GM21528 (cell line): ENCODE data around the gene TEX14.
"Not testable (repeated sequence)": the region's sequence is repeated elsewhere in the genome, so short reads cannot be mapped to it uniquely, and the experiment has no call there.

ENCODE experiments used
- ATAC-seq: cut with Tn5 transposase; IDR thresholded peaks from one replicate; pipeline ENCODE4 v1.9.1; 2021; ENCODE audit warnings: mild to moderate bottlenecking, moderate library complexity; ENCODE audit not compliant: unreplicated experiment, low FRiP score

TEX14 gene

GRCh38 chr17:58570758-58571157 lies 121.1 kb downstream of the TEX14 start:
- no peak for ATAC-seq

- no peak for ATAC-seq
Observed at GRCh38 chr17:58569196-58569595, 122.6 kb downstream of the TEX14 start.

DNA sequence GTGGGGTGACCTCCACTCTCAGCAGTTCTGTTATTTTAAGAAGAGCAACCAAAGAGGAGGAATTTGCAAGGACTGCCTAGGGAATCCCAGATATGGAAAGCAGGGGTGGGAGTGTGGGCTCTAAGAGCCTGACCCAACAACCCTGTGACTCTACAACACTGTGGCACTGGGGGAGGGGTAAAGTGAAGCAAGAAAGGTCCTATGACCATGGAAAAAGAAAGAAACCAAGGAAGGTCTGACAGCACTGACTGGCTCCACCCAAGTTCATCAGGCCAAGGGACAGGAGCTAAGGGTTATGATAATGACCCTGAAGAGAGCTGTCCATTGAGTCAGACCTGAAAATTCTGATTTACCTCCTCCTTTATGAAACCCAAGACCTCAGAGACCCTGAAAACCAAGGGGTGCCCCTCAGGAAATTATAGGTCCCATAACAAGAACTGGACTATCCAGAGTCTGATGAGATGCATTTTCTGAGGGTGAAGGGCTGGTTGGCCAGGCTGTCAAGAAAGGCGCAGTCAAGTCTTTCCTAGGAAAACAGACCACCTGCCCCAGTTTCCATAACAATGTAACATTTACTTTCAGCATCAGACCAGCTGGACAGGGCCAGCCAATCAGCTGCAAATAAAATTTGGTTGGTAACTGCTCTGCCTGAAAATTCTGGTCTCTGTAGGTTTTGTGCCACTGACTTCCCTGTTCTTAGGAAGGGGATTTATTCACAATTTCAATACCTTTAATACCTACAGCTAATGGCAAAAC lies 123.6 kb downstream of the TEX14 start:
- ATAC-seq = no peak

GRCh38 chr17:58565389-58566311 lies 126.2 kb downstream of the TEX14 start:
- no peak for ATAC-seq

DNA sequence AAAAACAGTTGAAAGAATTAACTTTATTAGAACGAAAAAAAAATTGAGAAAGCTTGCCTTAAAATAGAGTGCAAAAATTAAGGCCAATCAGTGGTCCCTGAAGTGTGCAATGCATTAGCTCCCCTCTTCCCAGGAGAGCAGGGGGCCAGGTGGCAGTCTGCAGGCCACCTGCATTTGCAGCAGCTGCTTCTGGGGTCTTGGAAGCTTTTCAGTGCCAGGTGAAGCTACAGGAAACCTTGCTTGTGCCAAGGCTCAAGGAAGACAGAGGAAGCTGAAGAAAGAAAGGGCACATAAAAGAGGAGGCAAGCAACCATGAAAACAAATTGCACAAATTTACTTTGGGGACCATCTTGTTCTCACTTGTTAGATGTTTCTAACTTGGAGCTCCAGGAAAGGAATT lies 126.9 kb downstream of the TEX14 start:
- no peak for ATAC-seq

GRCh38 chr17:58564243-58564642 lies 127.6 kb downstream of the TEX14 start:
- no peak for ATAC-seq

DNA sequence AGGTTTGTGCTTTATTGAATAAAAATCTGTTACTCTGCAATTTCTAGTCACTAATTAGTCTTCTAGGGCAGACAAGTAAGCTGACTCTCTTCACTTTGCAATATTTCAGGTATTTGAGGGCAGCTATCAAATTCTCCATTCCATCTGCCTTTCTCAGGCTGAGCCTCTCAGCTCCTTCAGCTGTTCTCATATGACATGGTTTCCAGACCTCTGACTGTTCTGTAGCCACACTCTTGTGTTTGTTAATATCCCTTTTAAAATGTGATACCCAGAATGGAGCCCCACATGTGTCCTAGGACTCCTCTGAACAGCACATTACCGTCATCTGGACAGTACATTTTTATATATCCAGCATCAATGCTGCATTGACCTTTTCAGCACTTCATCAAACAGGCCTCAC lies 131.3 kb downstream of the TEX14 start:
- no peak for ATAC-seq

GRCh38 chr17:58557981-58558380 lies 133.9 kb downstream of the TEX14 start:
- ATAC-seq = no peak

DNA sequence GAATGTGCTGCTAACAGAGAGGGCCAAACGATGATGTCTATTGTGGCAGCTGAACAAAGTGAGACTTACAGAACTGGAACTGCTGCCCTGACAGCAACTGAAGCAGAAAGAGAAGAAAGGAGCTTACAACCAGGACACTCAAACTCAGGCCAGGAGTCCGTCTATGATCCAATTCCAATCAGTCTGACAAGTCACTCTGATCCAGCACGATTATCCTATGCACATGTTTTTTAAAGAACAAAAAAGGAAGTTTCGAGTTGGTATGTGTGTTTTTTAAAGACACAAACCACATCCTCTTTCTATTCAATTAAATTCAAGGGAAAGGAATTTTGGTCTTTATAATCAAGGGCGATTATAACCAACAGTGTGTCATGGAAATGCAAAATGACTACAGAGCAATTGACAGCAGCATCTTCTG lies 135.0 kb downstream of the TEX14 start:
- no peak for ATAC-seq

- ATAC-seq = not testable (repeated sequence)
Observed at GRCh38 chr17:58555109-58555508, 136.7 kb downstream of the TEX14 start.

DNA sequence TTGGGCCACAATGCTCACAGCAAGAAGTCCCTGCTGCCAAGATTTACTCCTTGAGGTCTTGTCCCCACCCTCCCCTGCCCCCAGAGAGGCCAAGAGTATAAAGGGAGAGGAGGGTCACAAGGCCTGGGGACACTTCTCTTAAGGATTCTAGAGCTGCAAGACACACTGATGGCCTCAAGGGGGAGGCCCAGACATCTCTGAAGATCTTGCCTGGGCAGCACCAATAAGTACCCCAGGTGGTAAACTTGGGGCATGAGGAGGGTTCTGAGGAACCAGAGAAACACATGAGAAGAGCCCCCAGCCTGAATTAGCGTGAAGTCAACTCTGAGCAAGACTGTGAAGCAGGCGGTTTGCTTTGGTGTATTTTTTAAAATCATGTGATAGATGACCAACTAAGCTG lies 150.6 kb downstream of the TEX14 start:
- ATAC-seq = no peak

GRCh38 chr17:58539698-58540097 lies 152.1 kb downstream of the TEX14 start:
- ATAC-seq = no peak

DNA sequence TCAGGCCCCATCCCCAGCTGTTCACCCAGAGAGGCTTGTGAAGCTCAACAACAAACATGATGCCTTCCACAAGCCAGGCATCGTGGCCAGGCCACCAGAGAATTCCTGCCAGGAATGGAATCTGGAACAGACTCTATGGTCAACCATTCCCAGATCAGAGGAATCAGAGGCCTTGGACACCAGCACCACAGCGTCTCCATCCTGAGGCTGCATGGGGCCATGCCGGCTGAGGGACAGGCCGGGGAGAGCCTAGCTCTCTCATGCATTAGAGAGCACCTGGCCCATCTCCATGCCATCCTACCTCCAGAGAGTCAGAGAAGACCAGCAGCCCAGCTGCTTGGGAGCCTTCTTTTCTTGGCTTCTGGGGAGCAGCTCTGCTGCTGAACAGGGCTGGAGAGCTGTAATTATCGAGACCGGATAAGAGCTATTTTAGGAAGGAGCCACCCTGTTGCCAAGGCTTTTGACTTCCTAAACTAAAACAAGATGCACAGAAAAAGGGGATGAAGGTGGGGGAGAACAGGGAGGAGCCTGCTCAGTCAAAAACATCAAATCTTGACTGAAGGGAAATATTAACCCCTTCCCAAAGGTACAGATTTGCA lies 152.9 kb downstream of the TEX14 start:
- no peak for ATAC-seq

GRCh38 chr17:58537266-58537665 lies 154.6 kb downstream of the TEX14 start:
- no peak for ATAC-seq

GRCh38 chr17:58536542-58536941 lies 155.3 kb downstream of the TEX14 start:
- no peak for ATAC-seq

DNA sequence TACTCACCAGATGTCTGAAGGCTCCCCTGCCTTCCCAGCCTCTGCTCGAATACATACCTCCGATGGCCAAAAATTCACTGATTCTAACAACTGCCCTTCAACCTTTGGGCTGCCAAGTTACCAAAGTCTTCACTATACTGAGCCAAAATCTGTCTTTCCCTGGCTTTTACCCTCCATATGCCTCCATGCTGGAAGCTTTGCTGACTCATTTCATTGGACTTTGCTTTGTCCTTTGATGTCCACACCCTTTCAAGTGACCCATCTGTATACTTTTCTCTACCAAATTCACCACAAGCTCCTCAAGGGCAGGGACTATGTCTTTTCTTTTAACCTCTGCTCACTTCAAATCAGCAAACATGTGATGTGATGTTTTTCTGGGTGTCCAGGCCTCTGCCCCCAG lies 156.4 kb downstream of the TEX14 start:
- ATAC-seq = no peak

- ATAC-seq = no peak
Observed at GRCh38 chr17:58534901-58535421, 156.9 kb downstream of the TEX14 start.

DNA sequence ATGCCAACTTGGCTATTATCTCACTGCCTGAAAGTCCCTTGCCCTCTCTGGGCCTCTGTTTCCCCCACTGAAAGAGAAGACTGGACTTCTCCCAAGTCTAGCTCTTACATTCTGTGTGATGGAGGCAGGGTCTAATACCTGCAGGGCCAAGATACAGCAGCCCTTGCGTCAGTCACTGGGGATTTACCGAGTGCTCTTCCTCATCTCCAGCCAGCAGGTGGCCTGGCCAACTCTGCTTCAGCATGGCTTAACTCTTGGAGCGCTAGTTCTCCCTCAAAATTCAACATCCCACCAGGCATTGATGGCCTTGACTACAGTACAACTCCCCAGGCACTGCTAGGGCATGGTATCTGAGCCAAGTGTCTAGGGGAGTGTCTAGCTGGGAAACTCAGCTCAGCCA lies 157.5 kb downstream of the TEX14 start:
- no peak for ATAC-seq

- no peak for ATAC-seq
Observed at GRCh38 chr17:58533616-58534188, 158.1 kb downstream of the TEX14 start.

DNA sequence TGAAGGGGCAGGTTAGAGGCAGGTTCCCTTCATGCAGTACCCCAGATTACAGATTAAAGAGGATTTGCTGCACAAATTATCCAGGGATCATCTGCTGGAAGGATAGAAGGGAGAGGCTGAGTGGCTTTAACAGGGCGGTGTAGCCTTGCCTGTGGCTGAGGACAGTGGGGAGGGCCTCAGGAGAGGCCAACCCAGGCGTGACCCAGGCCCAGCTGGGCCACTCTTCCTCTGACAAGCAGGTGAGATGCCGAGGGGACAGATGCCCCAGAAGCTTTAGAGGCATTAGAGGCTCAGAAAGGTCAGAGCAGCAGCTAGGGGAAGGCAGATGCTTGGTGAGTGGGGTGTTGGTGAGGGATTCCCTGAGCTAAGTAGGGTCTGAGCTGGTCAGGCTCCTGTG lies 159.3 kb downstream of the TEX14 start:
- ATAC-seq = no peak
